Sigmoid colon (tissue), 7 donors: ENCODE results near the gene MAP3K6. TPM values are rescaled to one million over a fixed set of nuclear protein-coding genes. Genes with fewer than 3 reads are reported as not detected.
"Not testable (repeated sequence)": the region's sequence is repeated elsewhere in the genome, so short reads cannot be mapped to it uniquely, and the experiment has no call there.

Experiments used
- DNase-seq: peaks from one replicate; pipeline ENCODE4 v3.0.0-alpha.2; 2019
- H3K27ac ChIP-seq, 4 donors: fragments of 200-600 bp; sonication (generic); one replicate each; pipeline ENCODE4 v1.5.1; 2016 to 2019; ENCODE audit warnings: mild to moderate bottlenecking in 1 of 4
- H3K27me3 ChIP-seq, 3 donors: fragments of 200-600 bp; sonication (generic); one replicate each; pipeline ENCODE4 v1.5.1; 2019; ENCODE audit warnings: mild to moderate bottlenecking in 1 of 3
- H3K36me3 ChIP-seq, 4 donors: fragments of 200-600 bp; sonication (generic); one replicate each; pipeline ENCODE4 v1.5.1; 2016 to 2019
- H3K4me1 ChIP-seq, 4 donors: fragments of 200-600 bp; sonication (generic); one replicate each; pipeline ENCODE4 v1.5.1; 2017 to 2019
- H3K4me3 ChIP-seq, 4 donors: fragments of 200-600 bp; sonication (generic); one replicate each; pipeline ENCODE4 v1.5.1; 2017 to 2019; ENCODE audit warnings: mild to moderate bottlenecking in 2 of 4, moderate library complexity in 1 of 4
- H3K9me3 ChIP-seq, 4 donors: fragments of 200-600 bp in 3 of 4; sonication (generic) in 3 of 4; one replicate each; pipeline versions ENCODE4 v1.5.1 to v1.6.1; 2013 to 2019
- EP300 ChIP-seq, 4 donors: sonication (generic); formaldehyde crosslinking; IDR thresholded peaks; one replicate each; pipeline ENCODE4 v1.6.1; 2017; ENCODE audit warnings: antibody characterized with exemption in 4 of 4
- POLR2A ChIP-seq, 2 donors: fragments of 450-650 bp; IDR thresholded peaks; one replicate each; pipeline ENCODE4 v1.6.1; 2016; ENCODE audit warnings: antibody characterized with exemption in 2 of 2, mild to moderate bottlenecking in 2 of 2, moderate library complexity in 2 of 2
- POLR2AphosphoS5 ChIP-seq, 4 donors: sonication (generic); formaldehyde crosslinking; IDR thresholded peaks; one replicate each; pipeline ENCODE4 v1.6.1; 2017; ENCODE audit warnings: antibody characterized with exemption in 4 of 4
- WGBS, 2 donors: extraction: QIAGEN DNeasy Blood & Tissue Kit; methylation state at CpG; one replicate each; pipeline ENCODE4 v1.1.7; 2013; 5-methylcytosine and 5-hydroxymethylcytosine counted together
- intact Hi-C: fragments of 100-400 bp; cut with DNase I; formaldehyde crosslinking; loops from one replicate; pipeline ENCODE4 v1.15.1; 2023
- polyA plus RNA-seq, 3 donors: library from polyadenylated mRNA; stranded (reverse); fragments of 200-250 nt; gene quantifications; one replicate each; pipeline ENCODE4 v1.2.3, GENCODE V29; 2013
- total RNA-seq, 4 donors: library from RNA; depleted of rRNA; stranded (reverse); fragments of >200 nt; gene quantifications; one replicate each; pipeline ENCODE4 v1.1.0, GENCODE V29; 2016
- TF ChIP-seq, protein P1 (sequence below), 4 experiments: fragments of 450-650 bp in 3 of 4; fragments of 200-600 bp in 1 of 4; IDR thresholded peaks; one replicate each; pipeline ENCODE4 v1.5.1; 2016 to 2019; ENCODE audit warnings: antibody characterized with exemption in 4 of 4, mild to moderate bottlenecking in 3 of 4, moderate library complexity in 2 of 4
- donor health status: healthy with polysubstance abuse.
- donor health status: Bipolar disorder and iron deficiency.
- donor health status: healthy.

The MAP3K6 gene
- total and polyA plus RNA-seq, 7 donors, result 3.7 to 50.4 (median 21.2) TPM

DNA sequence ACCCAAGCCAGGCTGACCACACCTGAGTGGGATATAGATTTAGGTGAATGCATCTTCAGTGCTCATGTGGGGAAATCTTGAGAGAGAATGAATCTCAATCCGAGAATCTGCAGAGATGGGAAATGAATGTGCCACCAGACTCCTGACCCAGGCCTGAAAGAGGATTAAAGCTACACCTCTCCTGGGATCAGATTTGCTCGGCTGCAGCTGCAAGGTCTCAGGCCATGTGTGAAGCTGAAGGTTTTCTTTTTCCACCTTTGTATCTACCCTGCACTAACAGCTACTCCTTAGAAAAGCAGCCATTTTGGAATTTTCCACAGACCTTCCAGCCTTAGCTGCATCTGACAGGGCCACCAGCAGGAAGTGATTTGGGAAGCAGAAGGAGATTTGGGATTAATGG, 43.9 kb upstream of the MAP3K6 start:
- Histone ChIP-seq H3K4me1 (peaks cover 3 to 14% (median 13%) of the 10 kb centered on the region in 4 donors), H3K36me3 (peaks cover 48 to 98% (median 88%) of the 10 kb centered on the region in 4 donors), H3K9me3 (no peaks in the 10 kb centered on the region), H3K27ac (no peak overlapping the region), H3K4me3 (no peak overlapping the region), H3K27me3 (no peaks in the 10 kb centered on the region)
- intact Hi-C loops, result no loop called here
- no peak for DNase-seq
- TF ChIP-seq, protein P1, sequence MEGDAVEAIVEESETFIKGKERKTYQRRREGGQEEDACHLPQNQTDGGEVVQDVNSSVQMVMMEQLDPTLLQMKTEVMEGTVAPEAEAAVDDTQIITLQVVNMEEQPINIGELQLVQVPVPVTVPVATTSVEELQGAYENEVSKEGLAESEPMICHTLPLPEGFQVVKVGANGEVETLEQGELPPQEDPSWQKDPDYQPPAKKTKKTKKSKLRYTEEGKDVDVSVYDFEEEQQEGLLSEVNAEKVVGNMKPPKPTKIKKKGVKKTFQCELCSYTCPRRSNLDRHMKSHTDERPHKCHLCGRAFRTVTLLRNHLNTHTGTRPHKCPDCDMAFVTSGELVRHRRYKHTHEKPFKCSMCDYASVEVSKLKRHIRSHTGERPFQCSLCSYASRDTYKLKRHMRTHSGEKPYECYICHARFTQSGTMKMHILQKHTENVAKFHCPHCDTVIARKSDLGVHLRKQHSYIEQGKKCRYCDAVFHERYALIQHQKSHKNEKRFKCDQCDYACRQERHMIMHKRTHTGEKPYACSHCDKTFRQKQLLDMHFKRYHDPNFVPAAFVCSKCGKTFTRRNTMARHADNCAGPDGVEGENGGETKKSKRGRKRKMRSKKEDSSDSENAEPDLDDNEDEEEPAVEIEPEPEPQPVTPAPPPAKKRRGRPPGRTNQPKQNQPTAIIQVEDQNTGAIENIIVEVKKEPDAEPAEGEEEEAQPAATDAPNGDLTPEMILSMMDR (IDR thresholded peaks at IDR 0.05), result no peak
- TF ChIP-seq EP300 (IDR thresholded peaks at IDR 0.05), result no peak
- TF ChIP-seq POLR2A (IDR thresholded peaks at IDR 0.05), result no peak
- TF ChIP-seq POLR2AphosphoS5 (IDR thresholded peaks at IDR 0.05), result no peak
- WGBS, 2 donors, result 88 to 90% methylated on average over 2 of the region's 2 CpGs

DNA sequence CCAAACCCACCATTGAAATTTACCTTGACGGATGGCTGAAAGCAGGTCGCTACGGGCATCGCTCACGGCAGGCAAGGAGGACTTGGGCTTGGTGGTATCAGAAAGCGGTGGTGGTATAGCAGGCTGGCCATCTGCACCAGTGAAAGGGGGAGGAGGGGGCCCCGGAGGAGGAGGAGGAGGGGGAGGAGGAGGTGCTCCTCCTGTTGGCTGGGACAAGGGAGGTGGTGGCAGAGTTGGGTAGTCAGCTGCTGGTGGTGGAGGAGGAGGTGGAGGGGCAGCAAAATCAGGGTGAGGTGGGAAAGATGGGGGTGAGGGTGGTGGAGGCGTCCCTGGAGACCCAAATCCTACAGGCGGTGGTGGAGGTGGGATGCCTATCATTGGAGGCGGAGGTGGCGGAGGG, 42.9 kb upstream of the MAP3K6 start:
- TF ChIP-seq, protein P1 (IDR thresholded peaks at IDR 0.05), result no peak
- TF ChIP-seq POLR2AphosphoS5 (IDR thresholded peaks at IDR 0.05) (no peak), POLR2A (IDR thresholded peaks at IDR 0.05) (no peak)
- no peak for DNase-seq
- Histone ChIP-seq H3K4me1 (peaks cover 3 to 24% (median 23%) of the 10 kb centered on the region in 4 donors), H3K27ac (no peak overlapping the region), H3K4me3 (no peak overlapping the region), H3K27me3 (no peaks in the 10 kb centered on the region), H3K9me3 (no peaks in the 10 kb centered on the region), H3K36me3 (peaks cover 45 to 87% (median 78%) of the 10 kb centered on the region in 4 donors)
- intact Hi-C loops, result no loop called here
- WGBS, 2 donors, result 94% methylated on average over 11 of the region's 11 CpGs

DNA sequence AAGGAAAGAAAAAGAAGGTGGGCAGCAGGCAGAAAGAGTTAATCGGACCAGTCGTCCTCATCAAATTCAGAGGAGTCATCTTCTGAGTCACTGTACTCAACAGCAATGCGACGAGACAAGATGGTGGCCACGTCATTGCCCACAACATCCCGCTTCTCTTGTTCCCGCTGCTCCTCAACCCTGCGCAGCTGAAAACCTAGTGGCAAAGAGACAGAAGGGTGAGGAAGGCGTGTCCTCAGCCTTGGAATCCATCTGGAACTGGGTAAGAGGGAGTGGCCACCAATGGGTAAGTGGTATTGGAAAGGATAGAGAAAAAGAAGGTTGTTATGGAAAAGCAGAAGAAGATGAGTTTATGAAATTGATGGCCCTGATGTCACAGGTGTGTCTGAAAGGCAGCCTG, 41.4 kb upstream of the MAP3K6 start:
- Histone ChIP-seq H3K4me1 (peaks cover 3 to 38% (median 37%) of the 10 kb centered on the region in 4 donors), H3K4me3 (no peak overlapping the region), H3K27me3 (no peaks in the 10 kb centered on the region), H3K27ac (no peak overlapping the region), H3K36me3 (peaks cover 30 to 72% (median 63%) of the 10 kb centered on the region in 4 donors), H3K9me3 (no peaks in the 10 kb centered on the region)
- 93 to 95% methylated on average over 9 of the region's 9 CpGs for WGBS, 2 donors
- no peak for DNase-seq
- intact Hi-C loops, result no loop called here
- TF ChIP-seq POLR2A (IDR thresholded peaks at IDR 0.05) (no peak), POLR2AphosphoS5 (IDR thresholded peaks at IDR 0.05) (no peak), EP300 (IDR thresholded peaks at IDR 0.05) (no peak)
- TF ChIP-seq, protein P1 (IDR thresholded peaks at IDR 0.05), result no peak

DNA sequence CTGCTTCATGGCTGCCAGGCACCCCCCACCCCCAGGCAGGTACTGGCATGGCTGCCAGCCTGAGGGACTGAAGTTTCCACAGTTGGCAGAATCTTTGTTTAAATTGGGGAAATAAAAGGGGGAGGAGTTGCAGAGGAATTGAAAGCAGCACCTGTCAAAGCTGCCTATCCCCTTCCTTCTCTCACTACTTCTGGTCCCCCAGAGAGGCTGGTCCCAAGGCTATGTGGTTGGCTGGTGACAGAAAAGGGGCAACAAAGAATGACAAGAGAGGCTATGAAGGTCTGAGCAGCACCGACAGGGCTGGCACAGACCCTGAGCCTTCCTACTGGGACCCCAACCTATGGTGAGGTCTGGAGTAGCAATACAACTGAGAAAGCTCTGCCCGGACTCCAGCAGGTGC, 40.0 kb upstream of the MAP3K6 start:
- peak overlapping the region; percentile 79 to 88 (median 81) for H3K27ac ChIP-seq
- peaks cover 0 to 52% (median 51%) of the 10 kb centered on the region in 4 donors for H3K4me1 ChIP-seq
- H3K4me3 ChIP-seq, DNase-seq, intact Hi-C loops, H3K9me3 ChIP-seq, H3K27me3 ChIP-seq: not testable (repeated sequence)
- 62 to 78% methylated on average over 2 of the region's 2 CpGs for WGBS, 2 donors
- peaks cover 17 to 58% (median 50%) of the 10 kb centered on the region in 4 donors for H3K36me3 ChIP-seq

DNA sequence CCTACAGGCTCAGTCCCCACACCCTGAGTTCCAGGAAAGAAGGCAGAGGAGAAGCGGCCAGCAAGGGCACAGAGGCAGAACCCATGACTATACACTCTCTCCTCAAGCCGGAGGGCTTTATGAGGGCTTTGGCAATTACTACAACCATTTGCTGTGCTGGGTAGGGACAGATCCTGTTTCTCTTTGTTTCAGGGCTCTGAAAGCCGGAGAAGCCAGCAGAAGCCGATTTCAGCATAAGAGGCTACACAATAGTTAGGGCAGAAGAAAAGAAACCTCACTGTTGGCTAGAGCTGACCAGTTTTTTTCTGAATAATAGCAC, 39.6 kb upstream of the MAP3K6 start:
- 65 to 77% methylated on average over 4 of the region's 4 CpGs for WGBS, 2 donors
- H3K4me1 ChIP-seq, result peaks cover 0 to 57% (median 54%) of the 10 kb centered on the region in 4 donors
- intact Hi-C loops, result no loop called here
- no peaks in the 10 kb centered on the region for H3K9me3 ChIP-seq
- H3K27me3 ChIP-seq, result no peaks in the 10 kb centered on the region
- no peak overlapping the region for H3K4me3 ChIP-seq
- H3K27ac ChIP-seq, result peak overlapping the region; percentile 79 to 88 (median 81)
- TF ChIP-seq, protein P1 (IDR thresholded peaks at IDR 0.05), result no peak
- no peak for TF ChIP-seq POLR2A (IDR thresholded peaks at IDR 0.05)
- H3K36me3 ChIP-seq, result peaks cover 17 to 54% (median 45%) of the 10 kb centered on the region in 4 donors
- no peak for DNase-seq

DNA sequence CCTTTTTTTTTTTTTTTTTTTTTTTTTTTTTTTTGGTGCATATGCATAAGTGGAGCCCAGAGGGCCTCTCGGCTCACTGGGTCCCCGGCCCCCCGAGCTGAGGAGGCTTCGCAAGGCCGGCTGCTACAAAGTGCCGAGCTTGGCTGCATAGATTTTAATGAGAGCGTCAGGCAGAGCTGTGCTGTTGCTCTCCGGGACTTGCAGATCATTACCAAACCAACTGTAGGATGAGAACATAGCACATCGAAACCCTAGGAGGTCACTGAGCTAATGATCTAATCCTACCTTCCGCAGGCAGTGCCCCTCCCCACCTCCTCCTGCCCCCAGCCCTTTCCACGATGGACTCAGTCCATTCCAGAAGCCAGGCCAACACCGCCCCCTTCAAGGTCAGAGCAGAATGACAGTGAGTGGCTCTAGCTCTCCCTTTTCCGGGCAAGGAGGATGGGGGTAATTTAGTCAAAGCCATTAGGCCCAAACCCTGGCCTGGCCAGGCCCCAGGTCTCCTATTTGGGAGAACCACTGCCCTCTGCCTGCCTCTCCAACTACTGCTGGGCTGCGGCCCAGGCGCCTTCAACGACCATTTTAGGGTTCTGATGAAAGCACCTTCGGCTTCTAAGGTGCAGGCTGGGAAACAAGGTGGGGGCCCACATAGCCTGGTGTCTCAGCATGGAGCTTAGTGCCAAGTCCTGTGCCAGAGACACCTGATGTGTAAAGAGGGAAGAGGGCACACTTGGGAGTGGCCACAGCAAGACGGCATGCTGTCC, 39.0 kb upstream of the MAP3K6 start:
- peak overlapping the region; percentile 79 to 88 (median 81) for H3K27ac ChIP-seq
- H3K4me3 ChIP-seq, intact Hi-C loops, DNase-seq, H3K27me3 ChIP-seq, H3K9me3 ChIP-seq: not testable (repeated sequence)
- peaks cover 16 to 48% (median 40%) of the 10 kb centered on the region in 4 donors for H3K36me3 ChIP-seq
- WGBS, 2 donors, result 83 to 85% methylated on average over 17 of the region's 18 CpGs
- H3K4me1 ChIP-seq, result peaks cover 0 to 61% (median 55%) of the 10 kb centered on the region in 4 donors
